ENCODE data around the gene SGSM1. TPM values are rescaled to one million over a fixed set of nuclear protein-coding genes. Genes with fewer than 3 reads are reported as not detected.

SGSM1 gene
- total RNA-seq, 1 donor from 2014 or later: 3.7 TPM

GRCh38 chr22:24841261-24841660 is 35.2 kb downstream of the SGSM1 start:
- TF ChIP-seq CTCF (conservative IDR thresholded peaks at IDR 0.05): no peak
- Mint-ChIP-seq H3K36me3 (no peaks in the 10 kb centered on the region), H3K27me3 (no peaks in the 10 kb centered on the region), H3K4me1 (ENCODE audit: unreplicated experiment) (no peaks in the 10 kb centered on the region), H3K4me3 (no peak overlapping the region), H3K9me3 (no peaks in the 10 kb centered on the region), H3K27ac (no peak overlapping the region)
- DNase-seq (ENCODE audit: extremely low spot score, unreplicated experiment): no peak

- H3K9me3 Mint-ChIP-seq: no peaks in the 10 kb centered on the region
- no peak for DNase-seq (ENCODE audit: extremely low spot score, unreplicated experiment)
- H3K36me3 Mint-ChIP-seq: no peaks in the 10 kb centered on the region
- H3K4me1 Mint-ChIP-seq (ENCODE audit: unreplicated experiment): no peaks in the 10 kb centered on the region
- H3K27ac Mint-ChIP-seq: no peak overlapping the region
- H3K27me3 Mint-ChIP-seq: no peaks in the 10 kb centered on the region
- no peak overlapping the region for H3K4me3 Mint-ChIP-seq
- TF ChIP-seq CTCF (conservative IDR thresholded peaks at IDR 0.05): no peak
These were observed 37.0 kb downstream of the SGSM1 start for GRCh38 chr22:24843048-24843447.

- DNase-seq (ENCODE audit: extremely low spot score, unreplicated experiment): no peak
- Mint-ChIP-seq H3K27ac (no peak overlapping the region), H3K36me3 (no peaks in the 10 kb centered on the region), H3K4me1 (ENCODE audit: unreplicated experiment) (no peaks in the 10 kb centered on the region), H3K4me3 (no peak overlapping the region), H3K27me3 (no peaks in the 10 kb centered on the region), H3K9me3 (no peaks in the 10 kb centered on the region)
- no peak for TF ChIP-seq CTCF (conservative IDR thresholded peaks at IDR 0.05)
These were observed 39.3 kb downstream of the SGSM1 start for GRCh38 chr22:24845041-24845898.

GRCh38 chr22:24847490-24847889 is 41.5 kb downstream of the SGSM1 start:
- Mint-ChIP-seq H3K27ac (no peak overlapping the region), H3K4me1 (ENCODE audit: unreplicated experiment) (no peaks in the 10 kb centered on the region), H3K4me3 (no peak overlapping the region), H3K9me3 (no peaks in the 10 kb centered on the region), H3K27me3 (no peaks in the 10 kb centered on the region), H3K36me3 (no peaks in the 10 kb centered on the region)
- no peak for TF ChIP-seq CTCF (conservative IDR thresholded peaks at IDR 0.05)
- no peak for DNase-seq (ENCODE audit: extremely low spot score, unreplicated experiment)

GRCh38 chr22:24848559-24849168 is 42.7 kb downstream of the SGSM1 start:
- Mint-ChIP-seq H3K36me3 (no peaks in the 10 kb centered on the region), H3K27ac (no peak overlapping the region), H3K27me3 (no peaks in the 10 kb centered on the region), H3K4me1 (ENCODE audit: unreplicated experiment) (no peaks in the 10 kb centered on the region), H3K9me3 (no peaks in the 10 kb centered on the region), H3K4me3 (no peak overlapping the region)
- TF ChIP-seq CTCF (conservative IDR thresholded peaks at IDR 0.05): no peak
- DNase-seq (ENCODE audit: extremely low spot score, unreplicated experiment): no peak

Measured in type B pancreatic cell (in vitro differentiated cells).